Measurements from ENCODE around the gene PFKFB2.
"Not testable (repeated sequence)": the region's sequence is repeated elsewhere in the genome, so short reads cannot be mapped to it uniquely, and the experiment has no call there.

PFKFB2 gene

GRCh38 chr1:207039380-207040180, 13.5 kb upstream of the PFKFB2 start:
- no peak for DNase-seq (ENCODE audit: low spot score)

GRCh38 chr1:207040181-207040533, 12.9 kb upstream of the PFKFB2 start:
- no peak for DNase-seq (ENCODE audit: low spot score)

GRCh38 chr1:207041397-207041796, 11.7 kb upstream of the PFKFB2 start:
- DNase-seq (ENCODE audit: low spot score): not testable (repeated sequence)

- DNase-seq (ENCODE audit: low spot score): no peak
Observed at GRCh38 chr1:207045453-207045852, 7.6 kb upstream of the PFKFB2 start.

- DNase-seq (ENCODE audit: low spot score): peak; percentile 39
Observed at GRCh38 chr1:207047505-207047904, 5.6 kb upstream of the PFKFB2 start.

- DNase-seq (ENCODE audit: low spot score): no peak
Observed at GRCh38 chr1:207048041-207048440, 5.0 kb upstream of the PFKFB2 start.

- DNase-seq (ENCODE audit: low spot score): no peak
Observed at GRCh38 chr1:207049054-207049453, 4.0 kb upstream of the PFKFB2 start.

GRCh38 chr1:207049514-207049913, 3.6 kb upstream of the PFKFB2 start:
- DNase-seq (ENCODE audit: low spot score): no peak

- DNase-seq (ENCODE audit: low spot score): peak; percentile 84
Observed at GRCh38 chr1:207049974-207050391, 3.1 kb upstream of the PFKFB2 start.

- peak; percentile 95 for DNase-seq (ENCODE audit: low spot score)
Observed at GRCh38 chr1:207050480-207051190, 2.4 kb upstream of the PFKFB2 start.

GRCh38 chr1:207051191-207051943, 1.7 kb upstream of the PFKFB2 start, which contains the start of gene YOD1:
YOD1 (minus strand) TSS chr1:207051208; CDS start chr1:207051030, 178 bp downstream.
- peak; percentile 41 for DNase-seq (ENCODE audit: low spot score)

GRCh38 chr1:207054491-207054890, 1.4 kb downstream of the PFKFB2 start:
- no peak for DNase-seq (ENCODE audit: low spot score)

GRCh38 chr1:207055386-207056001, 2.4 kb downstream of the PFKFB2 start:
- DNase-seq (ENCODE audit: low spot score): no peak

GRCh38 chr1:207056673-207057072, 3.6 kb downstream of the PFKFB2 start:
- DNase-seq (ENCODE audit: low spot score): no peak

GRCh38 chr1:207058252-207058651, 5.2 kb downstream of the PFKFB2 start:
- DNase-seq (ENCODE audit: low spot score): no peak

- DNase-seq (ENCODE audit: low spot score): no peak
Observed at GRCh38 chr1:207058878-207059867, 6.1 kb downstream of the PFKFB2 start.

GRCh38 chr1:207059881-207060280, 6.8 kb downstream of the PFKFB2 start:
- no peak for DNase-seq (ENCODE audit: low spot score)

GRCh38 chr1:207060596-207060995, 7.5 kb downstream of the PFKFB2 start:
- DNase-seq (ENCODE audit: low spot score): no peak

- DNase-seq (ENCODE audit: low spot score): no peak
Observed at GRCh38 chr1:207062058-207062457, 9.0 kb downstream of the PFKFB2 start.

- no peak for DNase-seq (ENCODE audit: low spot score)
Observed at GRCh38 chr1:207063014-207063413, 9.9 kb downstream of the PFKFB2 start.

GRCh38 chr1:207064561-207064960, 11.5 kb downstream of the PFKFB2 start:
- DNase-seq (ENCODE audit: low spot score): no peak
